Parathyroid adenoma (tissue), 2 donors: Measurements from ENCODE around the gene TCTN1.

Experiments
- H2AFZ ChIP-seq: fragments of 300-600 bp; sonication (generic); one replicate; pipeline ENCODE4 v1.7.0; 2017; ENCODE audit warnings: antibody characterized with exemption, mild to moderate bottlenecking
- H3K27ac ChIP-seq: fragments of 300-600 bp; sonication (generic); one replicate; pipeline ENCODE4 v1.7.0; 2017
- H3K27me3 ChIP-seq: fragments of 300-600 bp; sonication (generic); one replicate; pipeline ENCODE4 v1.7.0; 2017; ENCODE audit warnings: low read length; ENCODE audit not compliant: control insufficient read depth, insufficient read depth
- H3K36me3 ChIP-seq: fragments of 300-600 bp; sonication (generic); one replicate; pipeline ENCODE4 v1.7.0; 2017; ENCODE audit warnings: low read length; ENCODE audit not compliant: control insufficient read depth, insufficient read depth
- H3K4me1 ChIP-seq: fragments of 300-600 bp; sonication (generic); one replicate; pipeline ENCODE4 v1.7.0; 2017; ENCODE audit warnings: control low read depth
- H3K4me2 ChIP-seq: fragments of 300-600 bp; sonication (generic); one replicate; pipeline ENCODE4 v1.7.0; 2017; ENCODE audit warnings: low read length
- H3K4me3 ChIP-seq: fragments of 300-600 bp; sonication (generic); one replicate; pipeline ENCODE4 v1.7.0; 2017; ENCODE audit warnings: low read depth, low read length
- H3K79me2 ChIP-seq: fragments of 300-600 bp; sonication (generic); one replicate; pipeline ENCODE4 v1.7.0; 2017; ENCODE audit warnings: control low read depth
- H3K9ac ChIP-seq: fragments of 300-600 bp; sonication (generic); one replicate; pipeline ENCODE4 v1.7.0; 2017; ENCODE audit warnings: mild to moderate bottlenecking
- H3K9me3 ChIP-seq: fragments of 300-600 bp; sonication (generic); one replicate; pipeline ENCODE4 v1.7.0; 2017; ENCODE audit warnings: low read length; ENCODE audit not compliant: control insufficient read depth
- TF ChIP-seq, protein P1 (sequence below): fragments of 300-600 bp; sonication (generic); IDR thresholded peaks from one replicate; pipeline ENCODE4 v1.7.0; 2017; ENCODE audit warnings: antibody characterized with exemption, mild to moderate bottlenecking
- donor health status: primary hyperparathyroidism.

TCTN1 gene

DNA sequence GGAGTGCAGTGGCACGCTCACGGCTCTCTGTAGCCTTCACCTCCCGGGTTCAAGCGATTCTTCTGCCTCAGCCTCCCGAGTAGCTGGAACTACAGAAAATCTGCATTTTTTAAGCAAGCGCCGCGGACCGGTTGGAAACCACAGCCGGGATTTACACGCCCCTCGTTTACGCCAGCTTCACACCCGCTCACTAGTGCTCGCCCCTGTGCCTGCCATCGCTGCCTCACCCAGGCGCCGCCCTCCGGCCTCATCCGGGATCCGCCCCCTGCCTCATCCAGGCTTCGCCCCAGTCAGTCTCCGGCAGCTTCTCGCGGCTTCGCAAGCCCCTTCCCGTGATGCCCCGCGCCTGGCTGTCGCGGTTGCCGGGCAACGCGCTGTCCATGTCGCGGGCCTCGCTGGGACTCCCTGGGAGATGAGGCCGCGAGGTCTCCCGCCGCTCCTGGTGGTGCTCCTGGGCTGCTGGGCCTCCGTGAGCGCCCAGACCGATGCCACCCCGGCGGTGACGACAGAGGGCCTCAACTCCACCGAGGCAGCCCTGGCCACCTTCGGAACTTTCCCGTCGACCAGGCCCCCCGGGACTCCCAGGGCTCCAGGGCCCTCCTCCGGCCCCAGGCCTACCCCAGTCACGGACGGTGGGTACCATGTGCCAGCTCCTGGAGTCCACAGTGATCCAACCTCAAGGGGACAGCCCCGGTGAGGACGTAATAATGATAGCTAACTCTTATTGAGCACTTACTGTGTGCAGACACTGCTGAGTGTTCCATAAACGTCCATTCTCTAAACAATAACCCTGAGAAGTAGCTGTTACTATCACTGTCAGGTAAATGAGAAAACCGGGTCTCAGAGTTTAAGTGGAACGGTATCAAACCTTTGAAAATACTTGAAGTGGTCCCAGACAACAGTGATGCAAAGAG, at the start of gene TCTN1:
Gene TCTN1, plus strand, starts transcription at position 359 of the 914 bp plus-strand sequence. Its CDS starts 54 bp downstream, at position 413.
- peak within 1 kb of the TSS; percentile 22 for H3K27ac ChIP-seq
- H3K9ac ChIP-seq = no peak within 1 kb of the TSS
- H3K4me3 ChIP-seq = peak within 1 kb of the TSS; percentile 89
- H3K4me2 ChIP-seq = peak within 1 kb of the TSS; percentile 94
- no peaks in the 10 kb centered on the region for H3K27me3 ChIP-seq
- H3K79me2 ChIP-seq = peaks cover 3% of the 10 kb centered on the region
- H2AFZ ChIP-seq = peak within 1 kb of the TSS; percentile 85
- peaks cover 5% of the 10 kb centered on the region for H3K4me1 ChIP-seq
- H3K36me3 ChIP-seq = no peaks in the 10 kb centered on the region
- TF ChIP-seq, protein P1, sequence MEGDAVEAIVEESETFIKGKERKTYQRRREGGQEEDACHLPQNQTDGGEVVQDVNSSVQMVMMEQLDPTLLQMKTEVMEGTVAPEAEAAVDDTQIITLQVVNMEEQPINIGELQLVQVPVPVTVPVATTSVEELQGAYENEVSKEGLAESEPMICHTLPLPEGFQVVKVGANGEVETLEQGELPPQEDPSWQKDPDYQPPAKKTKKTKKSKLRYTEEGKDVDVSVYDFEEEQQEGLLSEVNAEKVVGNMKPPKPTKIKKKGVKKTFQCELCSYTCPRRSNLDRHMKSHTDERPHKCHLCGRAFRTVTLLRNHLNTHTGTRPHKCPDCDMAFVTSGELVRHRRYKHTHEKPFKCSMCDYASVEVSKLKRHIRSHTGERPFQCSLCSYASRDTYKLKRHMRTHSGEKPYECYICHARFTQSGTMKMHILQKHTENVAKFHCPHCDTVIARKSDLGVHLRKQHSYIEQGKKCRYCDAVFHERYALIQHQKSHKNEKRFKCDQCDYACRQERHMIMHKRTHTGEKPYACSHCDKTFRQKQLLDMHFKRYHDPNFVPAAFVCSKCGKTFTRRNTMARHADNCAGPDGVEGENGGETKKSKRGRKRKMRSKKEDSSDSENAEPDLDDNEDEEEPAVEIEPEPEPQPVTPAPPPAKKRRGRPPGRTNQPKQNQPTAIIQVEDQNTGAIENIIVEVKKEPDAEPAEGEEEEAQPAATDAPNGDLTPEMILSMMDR = no peak
- H3K9me3 ChIP-seq = no peaks in the 10 kb centered on the region

DNA sequence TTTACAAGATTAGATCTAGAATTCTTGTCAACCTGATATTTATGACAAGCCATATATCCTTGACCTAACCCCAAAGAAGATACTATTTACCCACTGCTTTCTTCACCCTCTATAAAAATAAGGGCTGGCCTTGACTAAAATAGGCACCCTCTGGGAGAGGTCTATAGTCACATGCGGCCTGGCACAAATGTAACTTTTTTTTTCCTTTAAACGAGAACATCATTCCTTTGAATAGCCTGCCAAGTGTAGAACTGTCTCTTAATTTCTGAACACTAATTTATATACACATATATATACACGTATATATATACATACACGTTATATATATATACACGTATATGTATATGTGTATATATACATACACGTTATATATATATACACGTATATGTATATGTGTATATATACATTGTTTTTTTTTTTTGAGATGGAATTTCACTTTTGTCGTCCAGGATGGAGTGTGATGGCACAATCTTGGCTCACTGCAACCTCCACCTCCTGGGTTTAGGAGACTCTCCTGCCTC, 49.4 kb upstream of the TCTN1 start:
- H3K9me3 ChIP-seq = no peaks in the 10 kb centered on the region
- H3K4me3 ChIP-seq = no peak overlapping the region
- H3K4me2 ChIP-seq = no peak overlapping the region
- no peaks in the 10 kb centered on the region for H3K27me3 ChIP-seq
- no peak overlapping the region for H3K9ac ChIP-seq
- no peak overlapping the region for H2AFZ ChIP-seq
- TF ChIP-seq, protein P1 = no peak
- no peaks in the 10 kb centered on the region for H3K36me3 ChIP-seq
- H3K79me2 ChIP-seq = peaks cover 34% of the 10 kb centered on the region
- peak overlapping the region; percentile 52 for H3K27ac ChIP-seq
- peaks cover 14% of the 10 kb centered on the region for H3K4me1 ChIP-seq

DNA sequence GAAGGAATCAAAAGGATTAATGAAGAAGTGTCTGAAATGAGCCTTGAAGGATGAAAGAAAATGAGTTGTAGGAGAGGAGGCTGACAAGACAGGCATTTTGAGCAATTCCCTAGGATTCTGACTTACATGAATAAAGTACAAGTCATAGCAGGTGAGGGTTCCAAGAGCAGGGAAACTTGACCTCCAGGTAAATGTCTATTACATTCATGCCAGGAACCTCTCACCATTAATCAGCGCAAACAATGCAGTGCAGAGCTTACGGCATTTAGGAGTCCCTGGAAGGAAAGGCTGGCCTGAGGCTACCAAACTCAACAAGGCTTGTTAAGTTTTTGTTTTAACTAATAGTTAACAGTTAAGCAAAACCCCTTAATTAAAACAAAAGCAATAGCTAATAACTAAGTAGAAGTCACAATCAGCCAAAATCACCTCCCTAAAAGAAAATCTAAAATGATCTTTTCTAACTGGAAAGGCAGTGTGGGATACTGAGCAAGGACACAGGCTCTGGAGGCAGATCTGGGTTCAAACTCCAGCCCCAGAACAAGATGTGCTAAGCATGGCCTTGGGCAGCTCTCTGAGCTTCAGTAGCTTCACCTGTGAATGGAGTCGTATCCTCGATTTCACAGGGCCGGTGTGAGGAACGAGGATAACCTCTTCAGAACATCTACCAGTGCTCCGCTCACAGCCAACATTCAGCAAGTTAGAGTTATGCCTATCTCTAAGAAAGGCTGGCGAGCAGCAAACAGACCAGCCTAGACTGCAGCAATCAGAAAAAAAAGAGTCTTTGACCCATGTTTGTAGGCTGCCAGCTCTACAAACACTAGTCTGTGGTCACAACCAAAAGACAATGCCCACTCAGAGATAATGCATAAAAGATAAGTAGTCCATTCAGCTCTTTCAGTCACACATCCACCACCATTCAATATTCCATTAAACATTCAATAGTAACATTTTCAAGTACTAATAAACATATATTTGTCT, 47.7 kb upstream of the TCTN1 start:
- Histone ChIP-seq H3K9me3 (no peaks in the 10 kb centered on the region), H3K79me2 (peaks cover 27% of the 10 kb centered on the region), H3K27ac (no peak overlapping the region), H3K36me3 (no peaks in the 10 kb centered on the region), H2AFZ (no peak overlapping the region), H3K27me3 (no peaks in the 10 kb centered on the region), H3K4me1 (peaks cover 14% of the 10 kb centered on the region), H3K4me2 (peak overlapping the region; percentile 4), H3K4me3 (no peak overlapping the region), H3K9ac (no peak overlapping the region)
- TF ChIP-seq, protein P1 = no peak

DNA sequence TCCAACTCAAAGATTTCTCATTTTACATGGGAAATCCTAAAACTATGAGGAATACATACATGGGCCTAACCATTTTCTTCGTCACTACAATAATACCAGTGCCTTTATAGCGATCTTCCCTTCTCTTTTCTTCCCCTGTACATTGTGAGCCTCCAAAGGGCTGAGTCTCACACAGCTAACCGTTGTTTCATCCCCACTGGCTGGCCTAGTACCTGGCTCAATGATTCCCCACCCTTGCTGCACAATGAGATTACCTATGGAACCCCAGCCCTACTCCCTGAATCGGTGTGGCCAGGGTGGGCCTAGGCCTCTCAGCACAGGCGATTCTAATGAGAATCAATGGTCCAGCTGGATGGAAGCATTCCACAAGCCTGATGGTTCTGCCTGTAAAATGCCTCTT, 46.9 kb upstream of the TCTN1 start:
- Histone ChIP-seq H3K27ac (no peak overlapping the region), H3K4me3 (no peak overlapping the region), H3K79me2 (peaks cover 23% of the 10 kb centered on the region), H3K27me3 (no peaks in the 10 kb centered on the region), H3K4me2 (no peak overlapping the region), H3K4me1 (peaks cover 14% of the 10 kb centered on the region), H3K9ac (no peak overlapping the region), H3K36me3 (no peaks in the 10 kb centered on the region), H2AFZ (no peak overlapping the region), H3K9me3 (no peaks in the 10 kb centered on the region)
- TF ChIP-seq, protein P1 = no peak
